Neural crest cell (in vitro differentiated cells): ENCODE measurements around the gene KLKB1. TPM values are rescaled to one million over a fixed set of nuclear protein-coding genes. Genes with fewer than 3 reads are reported as not detected.
"Not testable (repeated sequence)": the region's sequence is repeated elsewhere in the genome, so short reads cannot be mapped to it uniquely, and the experiment has no call there.

Experiments
- DNase-seq: peaks from one replicate; pipeline ENCODE4 v3.0.0; 2021; ENCODE audit warnings: low read depth, mixed read lengths, low spot score
- H3K27ac Mint-ChIP-seq: one replicate; pipeline ENCODE4 v1.8.0; 2021; ENCODE audit warnings: mild to moderate bottlenecking, mixed read lengths; ENCODE audit not compliant: unreplicated experiment
- H3K27me3 Mint-ChIP-seq: 2 replicates; pipeline ENCODE4 v1.8.0; 2021; ENCODE audit warnings: low read depth, mild to moderate bottlenecking, mixed read lengths
- H3K36me3 Mint-ChIP-seq: 2 replicates; pipeline ENCODE4 v1.8.0; 2021; ENCODE audit warnings: low read depth, mild to moderate bottlenecking, mixed read lengths
- H3K4me1 Mint-ChIP-seq: 2 replicates; pipeline ENCODE4 v1.8.0; 2021; ENCODE audit warnings: mixed read lengths
- H3K4me3 Mint-ChIP-seq: one replicate; pipeline ENCODE4 v1.8.0; 2021; ENCODE audit warnings: mild to moderate bottlenecking, mixed read lengths
- H3K9me3 Mint-ChIP-seq: 2 replicates; pipeline ENCODE4 v1.8.0; 2021; ENCODE audit warnings: mixed read lengths
- total RNA-seq: library from RNA; stranded (reverse); gene quantifications from 2 replicates; pipeline ENCODE4 v1.2.1, GENCODE V29; 2021
- TF ChIP-seq, protein P1 (sequence below): fragments of 200-600 bp; sonication (generic); conservative IDR thresholded peaks from 2 replicates; pipeline ENCODE4 v1.5.0; 2021; ENCODE audit warnings: antibody characterized with exemption, mild to moderate bottlenecking

KLKB1 gene
- total RNA-seq, 1 donor from 2014 or later, result 0.49 TPM

DNA sequence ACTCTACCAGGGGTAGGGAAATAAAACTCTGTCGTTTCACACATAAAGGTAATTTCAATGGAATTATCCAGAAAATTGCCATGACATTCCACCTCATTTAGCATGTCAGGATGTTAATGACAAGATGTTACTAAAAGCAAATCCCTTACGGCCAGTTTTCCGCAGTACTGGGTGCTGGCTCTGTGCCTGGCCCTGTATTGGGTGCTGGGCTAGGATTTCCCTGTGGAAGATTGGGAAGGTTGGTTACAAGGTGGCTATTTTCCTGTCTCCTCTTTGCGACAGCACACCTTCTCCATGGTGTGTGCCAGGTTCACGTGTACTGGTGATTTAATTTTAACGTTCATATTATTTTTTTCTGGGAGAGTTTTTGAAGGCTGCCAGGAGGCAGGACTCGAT lies 13.1 kb downstream of the KLKB1 start:
- no peaks in the 10 kb centered on the region for H3K27me3 Mint-ChIP-seq
- TF ChIP-seq, protein P1, sequence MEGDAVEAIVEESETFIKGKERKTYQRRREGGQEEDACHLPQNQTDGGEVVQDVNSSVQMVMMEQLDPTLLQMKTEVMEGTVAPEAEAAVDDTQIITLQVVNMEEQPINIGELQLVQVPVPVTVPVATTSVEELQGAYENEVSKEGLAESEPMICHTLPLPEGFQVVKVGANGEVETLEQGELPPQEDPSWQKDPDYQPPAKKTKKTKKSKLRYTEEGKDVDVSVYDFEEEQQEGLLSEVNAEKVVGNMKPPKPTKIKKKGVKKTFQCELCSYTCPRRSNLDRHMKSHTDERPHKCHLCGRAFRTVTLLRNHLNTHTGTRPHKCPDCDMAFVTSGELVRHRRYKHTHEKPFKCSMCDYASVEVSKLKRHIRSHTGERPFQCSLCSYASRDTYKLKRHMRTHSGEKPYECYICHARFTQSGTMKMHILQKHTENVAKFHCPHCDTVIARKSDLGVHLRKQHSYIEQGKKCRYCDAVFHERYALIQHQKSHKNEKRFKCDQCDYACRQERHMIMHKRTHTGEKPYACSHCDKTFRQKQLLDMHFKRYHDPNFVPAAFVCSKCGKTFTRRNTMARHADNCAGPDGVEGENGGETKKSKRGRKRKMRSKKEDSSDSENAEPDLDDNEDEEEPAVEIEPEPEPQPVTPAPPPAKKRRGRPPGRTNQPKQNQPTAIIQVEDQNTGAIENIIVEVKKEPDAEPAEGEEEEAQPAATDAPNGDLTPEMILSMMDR, result no peak
- H3K27ac Mint-ChIP-seq, result no peak overlapping the region
- no peak overlapping the region for H3K4me3 Mint-ChIP-seq
- H3K9me3 Mint-ChIP-seq, result peaks cover 2% of the 10 kb centered on the region
- H3K4me1 Mint-ChIP-seq, result no peaks in the 10 kb centered on the region
- no peaks in the 10 kb centered on the region for H3K36me3 Mint-ChIP-seq
- DNase-seq, result no peak

DNA sequence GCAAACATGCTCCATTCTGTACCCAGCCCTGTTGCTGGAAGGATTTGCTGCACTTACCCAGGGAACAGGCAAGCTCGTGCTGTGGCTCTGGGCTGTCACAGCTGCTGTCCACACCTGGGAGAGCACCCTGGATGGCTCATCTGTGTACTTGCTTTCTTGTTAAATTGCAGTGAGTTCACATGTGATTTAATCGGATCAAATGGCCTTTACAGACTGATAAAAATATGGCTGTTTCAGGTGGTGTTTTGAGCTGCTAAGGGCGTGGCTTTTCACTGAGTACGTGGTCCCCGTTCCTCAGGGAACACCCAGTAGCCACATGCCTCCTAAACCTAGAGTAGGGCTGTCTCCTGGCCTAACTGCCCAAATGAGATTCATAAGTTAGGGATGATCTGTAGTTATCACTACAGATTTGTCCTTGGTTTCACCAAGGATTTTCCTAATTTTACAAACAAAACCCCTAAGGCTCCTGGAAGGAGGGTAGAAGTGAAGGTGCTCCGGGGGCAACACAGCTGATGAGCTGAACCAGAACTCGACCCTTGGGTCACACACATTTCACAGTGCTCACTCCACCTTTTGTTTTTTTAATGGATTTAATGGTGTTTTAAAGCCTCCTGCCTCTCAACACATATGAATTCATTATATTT lies 13.7 kb downstream of the KLKB1 start:
- H3K27me3 Mint-ChIP-seq, result no peaks in the 10 kb centered on the region
- TF ChIP-seq, protein P1, result no peak
- DNase-seq, result no peak
- no peak overlapping the region for H3K27ac Mint-ChIP-seq
- peaks cover 5% of the 10 kb centered on the region for H3K9me3 Mint-ChIP-seq
- no peaks in the 10 kb centered on the region for H3K4me1 Mint-ChIP-seq
- no peak overlapping the region for H3K4me3 Mint-ChIP-seq
- H3K36me3 Mint-ChIP-seq, result no peaks in the 10 kb centered on the region

DNA sequence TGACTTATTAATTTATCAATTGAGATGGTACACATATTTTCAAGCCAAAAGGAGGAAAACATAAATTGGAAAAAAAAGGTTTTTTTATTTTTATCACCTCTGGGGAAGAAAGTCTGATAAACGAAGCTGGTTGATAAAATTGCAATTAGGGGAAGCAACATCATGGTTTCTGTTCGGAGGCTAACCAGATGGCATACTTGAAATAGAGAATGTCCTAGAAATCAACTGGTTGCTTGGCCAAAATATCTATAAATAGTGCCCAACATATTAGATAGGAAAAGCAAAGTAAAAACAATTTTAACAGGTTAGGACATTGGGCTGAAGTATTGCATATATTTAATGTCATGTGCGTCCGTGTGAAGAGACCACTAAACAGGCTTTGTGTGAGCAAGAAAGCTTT lies 14.3 kb downstream of the KLKB1 start:
- TF ChIP-seq, protein P1, result no peak
- DNase-seq, result no peak
- H3K4me1 Mint-ChIP-seq, result no peaks in the 10 kb centered on the region
- H3K27ac Mint-ChIP-seq, result no peak overlapping the region
- peaks cover 1% of the 10 kb centered on the region for H3K27me3 Mint-ChIP-seq
- no peaks in the 10 kb centered on the region for H3K36me3 Mint-ChIP-seq
- peaks cover 10% of the 10 kb centered on the region for H3K9me3 Mint-ChIP-seq
- no peak overlapping the region for H3K4me3 Mint-ChIP-seq

DNA sequence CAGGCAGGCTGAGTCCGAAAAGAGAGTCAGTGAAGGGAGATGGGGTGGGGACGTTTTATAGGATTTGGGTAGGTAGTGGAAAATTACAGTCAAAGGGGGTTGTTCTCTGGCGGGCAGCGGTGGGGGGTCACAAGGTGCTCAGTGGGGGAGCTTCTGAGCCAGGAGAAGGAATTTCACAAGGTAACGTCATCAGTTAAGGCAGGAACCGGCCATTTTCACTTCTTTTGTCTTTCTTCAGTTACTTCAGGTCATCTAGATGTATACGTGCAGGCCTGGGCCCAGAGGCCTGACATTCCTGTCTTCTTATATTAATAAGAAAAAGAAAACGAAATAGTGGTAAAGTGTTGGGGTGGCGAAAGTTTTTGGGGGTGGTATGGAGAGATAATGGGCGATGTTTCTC lies 14.7 kb downstream of the KLKB1 start:
- H3K36me3 Mint-ChIP-seq, H3K4me3 Mint-ChIP-seq, H3K27me3 Mint-ChIP-seq, H3K4me1 Mint-ChIP-seq, H3K27ac Mint-ChIP-seq, DNase-seq: not testable (repeated sequence)
- peaks cover 12% of the 10 kb centered on the region for H3K9me3 Mint-ChIP-seq

DNA sequence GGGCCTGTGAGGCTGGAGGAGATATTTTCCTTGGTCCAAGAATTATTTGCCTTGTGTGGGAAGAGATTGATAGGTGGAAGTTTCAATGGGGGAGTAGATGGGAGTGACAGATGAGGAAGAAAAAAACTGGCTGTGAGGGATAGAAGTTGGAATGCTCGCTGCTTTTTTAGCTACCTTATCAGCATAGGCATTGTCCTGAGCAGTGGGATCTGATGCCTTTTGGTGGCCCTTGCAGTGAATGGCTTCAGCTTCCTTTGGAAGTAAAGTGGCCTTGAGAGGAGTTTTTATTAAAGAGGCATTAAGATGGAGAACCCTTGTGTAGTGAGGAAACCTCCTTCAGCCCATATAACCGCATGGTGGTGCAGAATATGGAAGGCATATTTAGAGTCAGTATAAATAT lies 16.0 kb downstream of the KLKB1 start:
- DNase-seq, result no peak
- TF ChIP-seq, protein P1, result no peak
- H3K27me3 Mint-ChIP-seq, result peaks cover 2% of the 10 kb centered on the region
- no peak overlapping the region for H3K4me3 Mint-ChIP-seq
- no peaks in the 10 kb centered on the region for H3K36me3 Mint-ChIP-seq
- no peaks in the 10 kb centered on the region for H3K4me1 Mint-ChIP-seq
- no peak overlapping the region for H3K27ac Mint-ChIP-seq
- peaks cover 13% of the 10 kb centered on the region for H3K9me3 Mint-ChIP-seq

DNA sequence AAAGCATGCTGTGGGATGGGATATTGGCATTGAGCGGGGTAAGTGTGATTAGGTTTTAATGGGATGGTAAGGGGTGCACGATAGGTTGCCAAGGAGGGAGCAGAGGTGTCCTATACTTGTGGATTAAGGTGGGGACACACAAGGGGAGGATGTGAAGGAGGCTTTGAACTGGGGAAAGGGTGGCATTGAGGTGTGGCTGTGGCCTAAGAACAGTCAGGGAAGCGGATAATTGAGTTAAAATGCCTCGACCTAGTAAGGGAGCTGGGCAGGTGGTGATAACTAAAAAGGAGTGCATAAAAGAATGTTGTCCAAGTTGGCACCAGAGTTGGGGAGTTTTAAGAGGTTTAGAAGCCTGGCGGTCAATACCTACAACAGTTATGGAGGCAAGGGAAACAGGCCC lies 17.5 kb downstream of the KLKB1 start:
- Mint-ChIP-seq H3K9me3 (peaks cover 13% of the 10 kb centered on the region), H3K27ac (no peak overlapping the region), H3K4me3 (no peak overlapping the region), H3K36me3 (no peaks in the 10 kb centered on the region), H3K4me1 (peaks cover 8% of the 10 kb centered on the region), H3K27me3 (peaks cover 2% of the 10 kb centered on the region)
- DNase-seq, result no peak
- TF ChIP-seq, protein P1, result no peak

DNA sequence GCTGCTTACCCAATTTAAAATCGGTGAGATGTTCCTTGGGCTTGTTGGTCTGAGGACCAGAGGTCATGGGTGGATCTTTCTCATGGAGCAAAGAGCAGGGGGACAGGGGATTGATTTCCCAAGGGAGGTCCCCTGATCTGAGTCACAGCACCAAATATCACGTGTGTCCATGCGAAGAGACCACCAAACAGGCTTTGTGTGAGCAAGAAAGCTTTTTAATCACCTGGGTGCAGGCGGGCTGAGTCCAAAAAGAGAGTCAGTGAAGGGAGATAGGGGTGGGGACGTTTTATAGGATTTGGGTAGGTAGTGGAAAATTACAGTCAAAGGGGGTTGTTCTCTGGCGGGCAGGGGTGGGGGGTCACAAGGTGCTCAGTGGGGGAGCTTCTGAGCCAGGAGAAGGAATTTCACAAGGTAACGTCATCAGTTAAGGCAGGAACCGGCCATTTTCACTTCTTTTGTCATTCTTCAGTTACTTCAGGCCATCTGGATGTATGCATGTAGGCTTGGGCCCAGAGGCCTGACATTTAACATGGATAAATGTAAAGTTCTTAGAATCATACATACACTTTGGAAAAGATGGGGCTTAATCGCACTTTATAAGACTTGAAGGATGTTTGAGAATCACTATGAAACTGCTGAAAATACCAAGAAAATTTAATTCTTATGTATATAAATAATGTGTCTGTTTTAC lies 19.9 kb downstream of the KLKB1 start:
- H3K36me3 Mint-ChIP-seq, H3K27me3 Mint-ChIP-seq, H3K4me3 Mint-ChIP-seq, H3K27ac Mint-ChIP-seq, DNase-seq: not testable (repeated sequence)
- H3K9me3 Mint-ChIP-seq, result peaks cover 13% of the 10 kb centered on the region
- H3K4me1 Mint-ChIP-seq, result peaks cover 16% of the 10 kb centered on the region
